OCI-LY1 (cell line): ENCODE measurements around the gene CIAPIN1.

Source experiments
- H2AFZ ChIP-seq: fragments of 200-600 bp; sonication (generic), shearing (Covaris generic); 2 replicates; pipeline ENCODE4 v1.6.0; 2014; ENCODE audit warnings: antibody characterized with exemption, mild to moderate bottlenecking, low read length
- H3F3A ChIP-seq: fragments of 200-600 bp; sonication (generic), shearing (Covaris generic); 2 replicates; pipeline ENCODE4 v1.6.0; 2014; ENCODE audit warnings: mild to moderate bottlenecking, antibody characterized with exemption, low read length, moderate library complexity; ENCODE audit not compliant: insufficient read depth
- H3K27ac ChIP-seq: fragments of 200-600 bp; sonication (generic); 2 replicates; pipeline ENCODE4 v1.5.1; 2014; ENCODE audit warnings: low read length, mixed run types, mild to moderate bottlenecking, low read depth; ENCODE audit not compliant: poor library complexity, severe bottlenecking
- H3K27me3 ChIP-seq: fragments of 200-600 bp; sonication (generic); 2 replicates; pipeline ENCODE4 v1.6.0; 2014; ENCODE audit warnings: antibody characterized with exemption, mild to moderate bottlenecking, low read length, moderate library complexity; ENCODE audit not compliant: insufficient read depth
- H3K36me3 ChIP-seq: fragments of 200-600 bp; sonication (generic); 2 replicates; pipeline ENCODE4 v1.6.1; 2014; ENCODE audit warnings: mild to moderate bottlenecking, antibody characterized with exemption, low read length, moderate library complexity, mixed read lengths; ENCODE audit not compliant: insufficient read depth
- H3K4me1 ChIP-seq: fragments of 200-600 bp; sonication (generic); 2 replicates; pipeline ENCODE4 v1.5.1; 2014; ENCODE audit warnings: mild to moderate bottlenecking, low read length, moderate library complexity; ENCODE audit not compliant: insufficient read depth, severe bottlenecking
- H3K4me2 ChIP-seq: fragments of 200-600 bp; sonication (generic), shearing (Covaris generic); 2 replicates; pipeline ENCODE4 v1.6.1; 2014; ENCODE audit warnings: low read length
- H3K4me3 ChIP-seq: fragments of 200-600 bp; sonication (generic); 2 replicates; pipeline ENCODE4 v1.5.1; 2014; ENCODE audit warnings: low read length, low read depth, mild to moderate bottlenecking, mixed read lengths; ENCODE audit not compliant: poor library complexity, severe bottlenecking
- H3K79me2 ChIP-seq: fragments of 200-600 bp; shearing (Covaris generic); 2 replicates; pipeline ENCODE4 v1.6.1; 2016; ENCODE audit warnings: mixed run types, low read length, mixed read lengths; ENCODE audit not compliant: insufficient read depth
- H3K9ac ChIP-seq: fragments of 200-600 bp; sonication (generic), shearing (Covaris generic); 2 replicates; pipeline ENCODE4 v1.6.1; 2014; ENCODE audit warnings: mild to moderate bottlenecking, low read length, mixed read lengths
- H3K9me2 ChIP-seq: fragments of 200-600 bp; sonication (generic), shearing (Covaris generic); 2 replicates; pipeline ENCODE4 v1.6.1; 2014; ENCODE audit warnings: low read depth, mild to moderate bottlenecking, low read length, mixed read lengths
- H3K9me3 ChIP-seq: fragments of 200-600 bp; shearing (Covaris generic); 2 replicates; pipeline ENCODE4 v1.6.1; 2014; ENCODE audit warnings: low read length, mixed read lengths
- H4K20me1 ChIP-seq: fragments of 200-600 bp; sonication (generic), shearing (Covaris generic); 2 replicates; pipeline ENCODE4 v1.6.0; 2016; ENCODE audit warnings: mild to moderate bottlenecking, low read length; ENCODE audit not compliant: insufficient read depth
- EZH2 ChIP-seq: fragments of 200-600 bp; sonication (generic), shearing (Covaris generic); IDR thresholded peaks from 2 replicates; pipeline ENCODE4 v1.8.0; 2017; ENCODE audit warnings: borderline replicate concordance, mixed run types, mild to moderate bottlenecking, antibody characterized with exemption, low read length, moderate library complexity, mixed read lengths
- TF ChIP-seq, protein P1 (sequence below): fragments of 200-600 bp; sonication (generic), shearing (Covaris generic); IDR thresholded peaks from 2 replicates; pipeline ENCODE4 v1.5.1; 2017; ENCODE audit warnings: mild to moderate bottlenecking, antibody characterized with exemption, low read length, moderate library complexity, mixed read lengths

Gene CIAPIN1

DNA sequence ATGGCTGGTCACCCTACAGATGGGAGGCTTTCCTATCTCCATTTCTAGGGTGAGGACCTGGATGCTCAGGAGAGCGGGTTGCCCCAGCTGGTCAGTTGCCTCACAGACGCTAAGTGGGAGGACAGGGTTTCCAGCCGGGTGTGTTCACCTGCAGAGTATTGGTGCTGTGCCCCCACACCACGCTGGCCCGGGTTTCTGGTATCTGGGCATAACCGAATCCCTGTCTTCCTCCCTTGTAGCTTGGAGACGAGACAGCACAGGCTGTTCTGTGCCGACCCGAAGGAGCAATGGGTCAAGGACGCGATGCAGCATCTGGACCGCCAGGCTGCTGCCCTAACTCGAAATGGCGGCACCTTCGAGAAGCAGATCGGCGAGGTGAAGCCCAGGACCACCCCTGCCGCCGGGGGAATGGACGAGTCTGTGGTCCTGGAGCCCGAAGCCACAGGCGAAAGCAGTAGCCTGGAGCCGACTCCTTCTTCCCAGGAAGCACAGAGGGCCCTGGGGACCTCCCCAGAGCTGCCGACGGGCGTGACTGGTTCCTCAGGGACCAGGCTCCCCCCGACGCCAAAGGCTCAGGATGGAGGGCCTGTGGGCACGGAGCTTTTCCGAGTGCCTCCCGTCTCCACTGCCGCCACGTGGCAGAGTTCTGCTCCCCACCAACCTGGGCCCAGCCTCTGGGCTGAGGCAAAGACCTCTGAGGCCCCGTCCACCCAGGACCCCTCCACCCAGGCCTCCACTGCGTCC, 65.2 kb downstream of the CIAPIN1 start:
- no peak for TF ChIP-seq EZH2
- TF ChIP-seq, protein P1, sequence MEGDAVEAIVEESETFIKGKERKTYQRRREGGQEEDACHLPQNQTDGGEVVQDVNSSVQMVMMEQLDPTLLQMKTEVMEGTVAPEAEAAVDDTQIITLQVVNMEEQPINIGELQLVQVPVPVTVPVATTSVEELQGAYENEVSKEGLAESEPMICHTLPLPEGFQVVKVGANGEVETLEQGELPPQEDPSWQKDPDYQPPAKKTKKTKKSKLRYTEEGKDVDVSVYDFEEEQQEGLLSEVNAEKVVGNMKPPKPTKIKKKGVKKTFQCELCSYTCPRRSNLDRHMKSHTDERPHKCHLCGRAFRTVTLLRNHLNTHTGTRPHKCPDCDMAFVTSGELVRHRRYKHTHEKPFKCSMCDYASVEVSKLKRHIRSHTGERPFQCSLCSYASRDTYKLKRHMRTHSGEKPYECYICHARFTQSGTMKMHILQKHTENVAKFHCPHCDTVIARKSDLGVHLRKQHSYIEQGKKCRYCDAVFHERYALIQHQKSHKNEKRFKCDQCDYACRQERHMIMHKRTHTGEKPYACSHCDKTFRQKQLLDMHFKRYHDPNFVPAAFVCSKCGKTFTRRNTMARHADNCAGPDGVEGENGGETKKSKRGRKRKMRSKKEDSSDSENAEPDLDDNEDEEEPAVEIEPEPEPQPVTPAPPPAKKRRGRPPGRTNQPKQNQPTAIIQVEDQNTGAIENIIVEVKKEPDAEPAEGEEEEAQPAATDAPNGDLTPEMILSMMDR: no peak
- H3K27ac ChIP-seq: no peak overlapping the region
- no peak overlapping the region for H3K4me2 ChIP-seq
- no peak overlapping the region for H2AFZ ChIP-seq
- H3K9me2 ChIP-seq: no peaks in the 10 kb centered on the region
- H3K9ac ChIP-seq: no peak overlapping the region
- H3K36me3 ChIP-seq: no peaks in the 10 kb centered on the region
- no peaks in the 10 kb centered on the region for H3K9me3 ChIP-seq
- no peaks in the 10 kb centered on the region for H3K79me2 ChIP-seq
- no peaks in the 10 kb centered on the region for H3K4me1 ChIP-seq
- no peaks in the 10 kb centered on the region for H4K20me1 ChIP-seq
- no peaks in the 10 kb centered on the region for H3F3A ChIP-seq
- H3K27me3 ChIP-seq: peaks cover 13% of the 10 kb centered on the region; the same call in 1 of the 2 replicates
- H3K4me3 ChIP-seq: no peak overlapping the region

DNA sequence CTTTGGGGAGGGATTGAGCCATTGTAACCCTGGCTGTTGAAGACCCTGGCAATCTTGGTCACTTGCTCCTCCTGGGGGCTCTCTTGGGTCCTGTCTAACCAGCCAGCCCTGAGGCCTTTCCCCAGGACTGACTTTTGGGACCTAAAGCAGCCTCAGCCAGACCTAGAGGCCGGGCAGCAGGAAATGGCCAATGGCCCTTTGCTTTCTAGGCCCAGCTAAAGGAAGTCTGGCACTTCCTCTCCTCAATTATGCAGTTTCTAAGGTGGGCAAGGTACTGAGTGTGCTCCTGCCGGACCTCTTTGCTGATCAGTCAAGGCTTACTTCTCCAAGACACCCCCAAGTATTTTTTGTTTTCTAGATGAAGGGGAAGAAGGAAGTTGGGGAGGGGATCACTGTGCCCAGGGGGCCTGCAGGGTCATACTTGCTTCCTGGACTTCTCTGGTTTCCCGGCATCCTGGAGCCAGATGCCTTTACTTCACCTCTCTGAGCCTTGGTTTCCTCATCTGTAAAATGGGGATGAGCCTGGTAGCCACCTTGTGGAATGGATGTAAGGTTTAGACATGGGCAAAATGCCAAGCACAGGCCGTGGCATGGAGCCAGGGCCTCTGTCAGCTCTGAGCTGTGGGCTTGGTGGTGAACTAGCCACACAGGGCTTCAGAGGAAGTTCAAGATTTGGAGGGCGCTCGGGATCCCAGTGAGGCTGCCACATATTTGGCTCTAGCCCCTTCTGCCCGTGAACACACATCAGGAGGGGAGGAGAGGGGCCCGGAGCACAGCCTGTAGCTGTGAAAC, 66.3 kb downstream of the CIAPIN1 start:
- TF ChIP-seq, protein P1: no peak
- no peak for TF ChIP-seq EZH2
- no peaks in the 10 kb centered on the region for H3K4me1 ChIP-seq
- H3K27ac ChIP-seq: no peak overlapping the region
- no peak overlapping the region for H2AFZ ChIP-seq
- H3K9ac ChIP-seq: no peak overlapping the region
- H3F3A ChIP-seq: no peaks in the 10 kb centered on the region
- no peaks in the 10 kb centered on the region for H3K9me2 ChIP-seq
- H3K36me3 ChIP-seq: no peaks in the 10 kb centered on the region
- H3K9me3 ChIP-seq: no peaks in the 10 kb centered on the region
- H3K4me2 ChIP-seq: no peak overlapping the region
- H3K4me3 ChIP-seq: no peak overlapping the region
- no peaks in the 10 kb centered on the region for H4K20me1 ChIP-seq
- H3K79me2 ChIP-seq: no peaks in the 10 kb centered on the region
- H3K27me3 ChIP-seq: peaks cover 13% of the 10 kb centered on the region; the same call in 1 of the 2 replicates

DNA sequence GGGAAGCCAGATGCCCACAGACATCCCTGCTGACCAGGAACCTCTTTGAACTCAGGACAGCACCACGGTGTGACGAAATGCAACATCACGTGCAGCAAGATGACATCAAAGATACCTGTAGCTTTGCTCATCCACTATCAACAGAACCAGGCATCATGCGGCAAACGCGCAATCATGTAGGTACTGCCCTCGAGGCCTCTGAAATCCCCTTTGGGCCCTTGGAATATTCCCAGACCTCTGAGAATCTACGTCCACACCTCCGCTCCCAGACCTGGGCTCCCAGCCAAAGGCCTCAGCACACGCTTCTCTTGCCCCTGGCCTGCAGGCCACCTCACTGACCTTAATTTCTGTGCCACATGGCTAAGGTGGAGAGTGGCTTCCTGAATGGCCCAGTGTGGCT, 67.6 kb downstream of the CIAPIN1 start:
- Histone ChIP-seq H3K4me3 (no peak overlapping the region), H3K4me1 (no peaks in the 10 kb centered on the region), H3K36me3 (no peaks in the 10 kb centered on the region), H4K20me1 (no peaks in the 10 kb centered on the region), H3K27me3 (peaks cover 6% of the 10 kb centered on the region; the same call in 1 of the 2 replicates), H2AFZ (no peak overlapping the region), H3K4me2 (no peak overlapping the region), H3K9ac (no peak overlapping the region), H3F3A (no peaks in the 10 kb centered on the region), H3K27ac (no peak overlapping the region), H3K79me2 (no peaks in the 10 kb centered on the region), H3K9me3 (no peaks in the 10 kb centered on the region), H3K9me2 (no peaks in the 10 kb centered on the region)
- TF ChIP-seq, protein P1: no peak
- no peak for TF ChIP-seq EZH2
